ENCODE results near the gene VPS37C. TPM values are rescaled to one million over a fixed set of nuclear protein-coding genes. Genes with fewer than 3 reads are reported as not detected.

VPS37C gene
- total RNA-seq, 1 donor from 2014 or later: 27.8 TPM

DNA sequence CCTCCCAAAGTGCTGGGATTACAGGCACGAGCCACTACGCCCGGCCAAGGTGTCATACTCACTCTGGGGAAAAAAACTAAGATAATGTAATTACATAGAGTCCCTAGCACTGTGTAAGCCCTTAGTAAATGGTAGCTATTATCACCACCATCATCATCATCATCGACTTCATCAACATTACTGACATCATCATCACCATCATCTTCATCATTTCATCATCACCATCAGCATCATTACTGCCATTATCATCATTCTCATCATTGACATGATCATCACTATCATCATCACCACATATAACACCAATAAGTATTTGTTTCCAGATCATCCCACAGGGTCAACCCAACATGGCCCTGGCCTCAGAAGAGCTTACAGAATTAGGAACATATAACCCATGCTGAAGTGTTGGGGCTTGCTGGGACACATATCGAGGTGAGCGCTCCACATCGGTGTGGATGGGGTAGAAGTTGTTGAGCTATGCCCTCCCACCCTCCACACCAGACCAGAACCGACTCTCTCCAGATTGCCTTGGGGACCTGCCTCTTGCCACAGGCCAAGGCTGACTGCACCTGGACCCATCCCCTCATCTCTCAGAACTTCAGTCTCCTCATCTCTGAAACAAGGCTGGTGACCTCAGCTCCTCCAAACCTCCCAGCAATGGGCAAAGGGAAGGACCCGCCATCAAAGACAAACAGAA is 73.7 kb downstream of the VPS37C start:
- no peak overlapping the region for H3K27ac Mint-ChIP-seq

DNA sequence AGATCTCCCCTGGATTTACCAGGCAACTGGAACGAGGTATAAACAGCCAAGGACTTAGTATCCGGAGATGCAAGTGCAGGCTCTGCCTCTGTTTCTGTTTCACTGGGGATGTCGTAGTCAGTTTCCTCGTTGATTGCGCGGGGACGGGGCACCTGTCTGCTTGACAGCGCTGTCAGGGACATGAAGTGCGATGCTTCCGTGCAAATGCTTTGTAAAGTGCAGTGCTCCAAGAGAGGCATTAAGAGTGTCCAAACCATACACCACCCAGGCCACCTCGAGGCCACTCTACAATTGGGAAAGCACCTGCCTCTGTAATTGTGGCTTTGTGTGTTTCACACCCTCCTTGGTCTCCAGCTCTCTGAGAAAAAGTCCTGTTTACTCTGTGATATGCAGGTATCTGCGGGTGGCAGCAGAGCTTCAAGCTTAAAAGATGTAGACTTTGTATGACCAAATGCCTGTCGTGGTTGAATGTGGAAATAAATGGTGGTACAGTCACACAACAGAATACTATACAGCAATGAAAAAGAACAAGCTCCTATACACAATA is 77.6 kb downstream of the VPS37C start:
- no peaks in the 10 kb centered on the region for H3K36me3 Mint-ChIP-seq
- H3K9me3 Mint-ChIP-seq: no peaks in the 10 kb centered on the region

More for the DNA sequence above, 73.7 kb downstream of the VPS37C start:
- peaks cover 2% of the 10 kb centered on the region for H3K27me3 Mint-ChIP-seq
- H3K36me3 Mint-ChIP-seq: no peaks in the 10 kb centered on the region
- H3K4me1 Mint-ChIP-seq (ENCODE audit: unreplicated experiment): no peaks in the 10 kb centered on the region
- no peak for DNase-seq (ENCODE audit: extremely low spot score, unreplicated experiment)
- H3K9me3 Mint-ChIP-seq: no peaks in the 10 kb centered on the region
- H3K4me3 Mint-ChIP-seq: no peak overlapping the region
- TF ChIP-seq, protein P1, sequence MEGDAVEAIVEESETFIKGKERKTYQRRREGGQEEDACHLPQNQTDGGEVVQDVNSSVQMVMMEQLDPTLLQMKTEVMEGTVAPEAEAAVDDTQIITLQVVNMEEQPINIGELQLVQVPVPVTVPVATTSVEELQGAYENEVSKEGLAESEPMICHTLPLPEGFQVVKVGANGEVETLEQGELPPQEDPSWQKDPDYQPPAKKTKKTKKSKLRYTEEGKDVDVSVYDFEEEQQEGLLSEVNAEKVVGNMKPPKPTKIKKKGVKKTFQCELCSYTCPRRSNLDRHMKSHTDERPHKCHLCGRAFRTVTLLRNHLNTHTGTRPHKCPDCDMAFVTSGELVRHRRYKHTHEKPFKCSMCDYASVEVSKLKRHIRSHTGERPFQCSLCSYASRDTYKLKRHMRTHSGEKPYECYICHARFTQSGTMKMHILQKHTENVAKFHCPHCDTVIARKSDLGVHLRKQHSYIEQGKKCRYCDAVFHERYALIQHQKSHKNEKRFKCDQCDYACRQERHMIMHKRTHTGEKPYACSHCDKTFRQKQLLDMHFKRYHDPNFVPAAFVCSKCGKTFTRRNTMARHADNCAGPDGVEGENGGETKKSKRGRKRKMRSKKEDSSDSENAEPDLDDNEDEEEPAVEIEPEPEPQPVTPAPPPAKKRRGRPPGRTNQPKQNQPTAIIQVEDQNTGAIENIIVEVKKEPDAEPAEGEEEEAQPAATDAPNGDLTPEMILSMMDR (conservative IDR thresholded peaks at IDR 0.05): no peak

DNA sequence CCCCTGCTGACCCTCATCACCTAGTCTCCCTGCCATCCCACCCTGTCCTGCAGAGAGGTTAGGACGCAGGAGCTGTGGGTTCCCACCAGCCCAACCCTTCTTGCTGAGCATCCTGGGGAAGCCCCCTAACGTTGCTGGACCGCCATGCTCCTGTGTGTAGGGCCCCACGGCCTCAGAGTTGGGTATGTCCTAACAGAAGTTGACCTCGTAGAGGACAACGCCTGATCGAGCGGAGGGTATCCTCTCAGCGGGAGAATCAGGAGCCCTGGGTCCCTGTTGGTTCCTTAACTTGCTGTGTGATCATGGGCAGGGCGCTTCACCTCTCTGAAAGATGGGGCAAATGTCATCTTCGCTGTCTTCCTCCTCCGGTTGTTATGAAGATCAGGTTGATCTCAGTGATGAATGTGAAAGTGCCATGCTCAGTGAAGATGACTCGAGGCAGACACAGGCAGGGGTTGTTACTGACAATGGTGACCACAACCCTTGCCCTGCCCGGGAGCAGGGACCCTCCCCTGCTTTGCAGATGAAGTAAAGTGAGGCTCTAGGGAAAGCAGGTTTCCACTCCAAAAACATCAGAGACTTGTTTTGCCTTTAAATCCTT is 78.2 kb downstream of the VPS37C start:
- no peaks in the 10 kb centered on the region for H3K4me1 Mint-ChIP-seq (ENCODE audit: unreplicated experiment)
- DNase-seq (ENCODE audit: extremely low spot score, unreplicated experiment): no peak
- TF ChIP-seq, protein P1 (conservative IDR thresholded peaks at IDR 0.05): no peak
- no peak overlapping the region for H3K4me3 Mint-ChIP-seq
- H3K27ac Mint-ChIP-seq: no peak overlapping the region
- H3K27me3 Mint-ChIP-seq: peaks cover 5% of the 10 kb centered on the region
- H3K36me3 Mint-ChIP-seq: no peaks in the 10 kb centered on the region
- no peaks in the 10 kb centered on the region for H3K9me3 Mint-ChIP-seq

More for the DNA sequence above, 77.6 kb downstream of the VPS37C start:
- no peak overlapping the region for H3K27ac Mint-ChIP-seq
- DNase-seq (ENCODE audit: extremely low spot score, unreplicated experiment): no peak
- H3K4me1 Mint-ChIP-seq (ENCODE audit: unreplicated experiment): no peaks in the 10 kb centered on the region
- TF ChIP-seq, protein P1 (conservative IDR thresholded peaks at IDR 0.05): no peak
- H3K4me3 Mint-ChIP-seq: no peak overlapping the region
- peaks cover 5% of the 10 kb centered on the region for H3K27me3 Mint-ChIP-seq

DNA sequence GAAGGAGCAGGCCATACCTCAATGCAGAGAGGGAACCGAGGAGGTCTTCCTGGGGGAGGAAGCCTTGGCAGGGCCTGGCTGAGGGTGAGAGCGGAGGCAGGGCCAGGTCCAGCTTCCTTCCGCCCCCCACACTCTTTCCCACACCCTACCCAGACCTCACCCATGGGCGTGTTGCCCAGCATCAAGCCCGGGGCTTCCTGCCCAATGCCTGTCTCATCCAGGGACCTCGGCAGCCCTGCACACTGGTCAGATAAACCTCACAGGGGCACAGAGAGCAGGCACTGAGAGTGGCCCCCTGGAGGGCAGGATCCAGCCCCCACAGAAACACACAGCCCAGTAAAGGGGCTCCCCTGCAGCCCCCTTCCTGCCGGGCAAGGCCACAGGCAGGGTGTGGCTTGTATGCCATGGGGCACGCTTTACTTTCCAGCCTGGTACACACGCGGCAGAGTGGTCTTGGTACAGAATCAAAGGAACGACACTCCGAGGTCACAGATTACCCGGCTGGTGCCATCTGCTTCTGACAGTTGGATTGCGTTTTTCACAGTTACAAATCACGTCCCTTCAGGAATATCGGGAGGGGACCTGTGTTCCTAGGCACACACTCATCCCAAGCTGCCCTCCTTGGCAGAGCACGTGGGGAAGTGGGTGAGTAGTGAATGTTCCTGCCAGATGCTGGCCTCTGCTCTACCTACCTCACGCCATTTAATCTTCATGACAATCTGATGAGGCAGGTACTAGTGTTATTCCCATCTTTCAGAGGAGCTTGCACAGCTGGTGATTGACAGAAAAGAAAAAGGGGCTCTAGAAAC is 79.0 kb downstream of the VPS37C start:
- DNase-seq (ENCODE audit: extremely low spot score, unreplicated experiment): no peak
- TF ChIP-seq, protein P1 (conservative IDR thresholded peaks at IDR 0.05): no peak
- Mint-ChIP-seq H3K4me3 (no peak overlapping the region), H3K9me3 (no peaks in the 10 kb centered on the region), H3K27me3 (peaks cover 5% of the 10 kb centered on the region), H3K36me3 (no peaks in the 10 kb centered on the region), H3K27ac (no peak overlapping the region), H3K4me1 (ENCODE audit: unreplicated experiment) (no peaks in the 10 kb centered on the region)

DNA sequence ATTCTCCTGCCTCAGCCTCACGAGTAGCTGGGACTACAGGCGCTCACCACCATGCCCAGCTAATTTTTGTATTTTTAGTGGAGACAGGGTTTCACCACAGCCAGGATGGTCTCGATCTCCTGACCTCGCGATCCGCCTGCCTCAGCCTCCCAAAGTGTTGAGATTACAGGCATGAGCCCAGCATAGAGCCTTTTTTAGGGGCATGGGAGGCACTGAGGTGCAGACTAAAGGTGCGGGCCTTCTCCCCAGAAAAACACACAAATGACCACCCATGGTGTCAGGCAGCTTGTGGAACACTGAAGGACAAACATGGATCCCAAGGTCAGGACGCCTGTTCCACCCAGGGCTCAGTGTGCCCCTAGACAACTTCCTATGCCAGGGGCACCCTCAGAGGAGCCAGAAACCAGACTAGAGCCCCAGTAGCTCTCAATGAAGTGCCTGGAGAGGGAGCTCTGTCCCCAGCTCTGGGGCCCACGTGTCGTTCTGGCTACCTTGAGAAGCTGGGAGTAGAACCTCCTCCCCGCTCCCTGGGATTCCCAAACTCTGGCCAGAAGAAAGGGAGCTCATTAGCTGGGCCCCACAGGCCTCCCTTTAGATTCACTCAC is 80.1 kb downstream of the VPS37C start:
- H3K9me3 Mint-ChIP-seq: no peaks in the 10 kb centered on the region
- no peak overlapping the region for H3K4me3 Mint-ChIP-seq
- no peak for DNase-seq (ENCODE audit: extremely low spot score, unreplicated experiment)
- H3K4me1 Mint-ChIP-seq (ENCODE audit: unreplicated experiment): peaks cover 3% of the 10 kb centered on the region
- no peak overlapping the region for H3K27ac Mint-ChIP-seq
- H3K36me3 Mint-ChIP-seq: no peaks in the 10 kb centered on the region
- H3K27me3 Mint-ChIP-seq: peaks cover 5% of the 10 kb centered on the region
- TF ChIP-seq, protein P1 (conservative IDR thresholded peaks at IDR 0.05): no peak

All from type B pancreatic cell (in vitro differentiated cells).